Neural cell (in vitro differentiated cells): ENCODE results near the gene ST8SIA6. TPM values are rescaled to one million over a fixed set of nuclear protein-coding genes. Genes with fewer than 3 reads are reported as not detected.

Source experiments
- H2AFZ ChIP-seq: fragments of 200-600, 300-800 bp; sonication (generic), shearing (Covaris generic); 2 replicates; pipeline ENCODE4 v1.6.0; 2014; ENCODE audit warnings: low read depth, mild to moderate bottlenecking, antibody characterized with exemption, low read length, moderate library complexity
- H3F3A ChIP-seq: fragments of 200-600 bp; shearing (Covaris generic); 2 replicates; pipeline ENCODE4 v1.6.1; 2016; ENCODE audit warnings: mild to moderate bottlenecking, moderate library complexity, mixed read lengths, antibody characterized with exemption, low read length; ENCODE audit not compliant: insufficient read depth, poor library complexity, severe bottlenecking
- H3K27ac ChIP-seq: fragments of 200-600, 300-800 bp; sonication (generic), shearing (Covaris generic); 2 replicates; pipeline ENCODE4 v1.5.1; 2014; ENCODE audit warnings: mild to moderate bottlenecking, low read length, moderate library complexity
- H3K27me3 ChIP-seq: fragments of 300-800, 200-600 bp; sonication (generic), shearing (Covaris generic); 2 replicates; pipeline ENCODE4 v1.6.0; 2014; ENCODE audit warnings: mild to moderate bottlenecking, low read depth, low read length, moderate library complexity; ENCODE audit not compliant: insufficient read depth
- H3K36me3 ChIP-seq: fragments of 300-800, 200-600 bp; sonication (generic), shearing (Covaris generic); 2 replicates; pipeline ENCODE4 v1.5.1; 2014; ENCODE audit warnings: mild to moderate bottlenecking, antibody characterized with exemption, low read length, moderate library complexity; ENCODE audit not compliant: insufficient read depth
- H3K4me2 ChIP-seq: fragments of 300-800, 200-600 bp; sonication (generic), shearing (Covaris generic); 2 replicates; pipeline ENCODE4 v1.6.0; 2014; ENCODE audit warnings: mild to moderate bottlenecking, low read length
- H3K4me3 ChIP-seq: fragments of 300-800, 200-600 bp; sonication (generic), shearing (Covaris generic); 2 replicates; pipeline ENCODE4 v1.5.1; 2014; ENCODE audit warnings: mild to moderate bottlenecking, low read length, moderate library complexity
- H3K79me2 ChIP-seq: fragments of 200-600 bp; shearing (Covaris generic); replicated peaks from 2 replicates; pipeline ENCODE4 v1.6.0; 2014; ENCODE audit warnings: mild to moderate bottlenecking, low read length, moderate library complexity; ENCODE audit not compliant: insufficient read depth
- H3K9ac ChIP-seq: fragments of 300-800, 200-600 bp; sonication (generic), shearing (Covaris generic); 2 replicates; pipeline ENCODE4 v1.6.1; 2016; ENCODE audit warnings: mild to moderate bottlenecking, low read length, mixed read lengths
- H3K9me2 ChIP-seq: fragments of 200-600 bp; shearing (Covaris generic); 2 replicates; pipeline ENCODE4 v1.6.1; 2016; ENCODE audit warnings: mild to moderate bottlenecking, low read length, mixed read lengths; ENCODE audit not compliant: insufficient read depth
- H3K9me3 ChIP-seq: fragments of 200-600, 300-800 bp; sonication (generic), shearing (Covaris generic); 2 replicates; pipeline ENCODE4 v1.6.1; 2016; ENCODE audit warnings: mild to moderate bottlenecking, mixed run types, low read length, moderate library complexity, mixed read lengths
- H4K20me1 ChIP-seq: fragments of 200-600 bp; shearing (Covaris generic); 2 replicates; pipeline ENCODE4 v1.6.1; 2016; ENCODE audit warnings: mild to moderate bottlenecking, mixed run types; ENCODE audit not compliant: insufficient read depth
- EP300 ChIP-seq: fragments of 450-650 bp; conservative IDR thresholded peaks from 2 replicates; pipeline ENCODE4 v1.6.1; 2014; ENCODE audit warnings: antibody characterized with exemption, mild to moderate bottlenecking, moderate library complexity; ENCODE audit not compliant: poor library complexity, severe bottlenecking
- EZH2 ChIP-seq: fragments of 200-600, 300-800 bp; shearing (Covaris generic), sonication (generic); IDR thresholded peaks from 2 replicates; pipeline ENCODE4 v1.6.1; 2014; ENCODE audit warnings: antibody characterized with exemption, low read length, borderline replicate concordance, mild to moderate bottlenecking; ENCODE audit not compliant: insufficient read depth, poor library complexity, severe bottlenecking
- MXI1 ChIP-seq: fragments of 450-650 bp; conservative IDR thresholded peaks from 2 replicates; pipeline ENCODE4 v1.6.1; 2014; ENCODE audit warnings: antibody characterized with exemption, mild to moderate bottlenecking; ENCODE audit not compliant: poor library complexity, severe bottlenecking
- POLR2AphosphoS5 ChIP-seq: IDR thresholded peaks from 2 replicates; pipeline ENCODE4 v1.6.1; 2012
- RAD21 ChIP-seq: fragments of 450-650 bp; conservative IDR thresholded peaks from 2 replicates; pipeline ENCODE4 v1.6.1; 2014; ENCODE audit warnings: antibody characterized with exemption, mild to moderate bottlenecking, moderate library complexity
- SMC3 ChIP-seq: fragments of 450-650 bp; conservative IDR thresholded peaks from 2 replicates; pipeline ENCODE4 v1.6.1; 2014; ENCODE audit warnings: antibody characterized with exemption, mild to moderate bottlenecking, moderate library complexity; ENCODE audit not compliant: poor library complexity
- TAF1 ChIP-seq: IDR thresholded peaks from 2 replicates; pipeline ENCODE4 v1.6.1; 2012; ENCODE audit warnings: low read depth
- polyA plus RNA-seq: library from polyadenylated mRNA; depleted of rRNA; stranded (reverse); fragments of >200 nt; gene quantifications from 2 replicates; pipeline ENCODE4 v1.2.3, GENCODE V29; 2014
- TF ChIP-seq, protein P1 (sequence below): IDR thresholded peaks from 2 replicates; pipeline ENCODE4 v1.6.1; 2012; ENCODE audit warnings: borderline replicate concordance
- TF ChIP-seq, protein P2 (sequence below): fragments of 450-650 bp; IDR thresholded peaks from 2 replicates; pipeline ENCODE4 v1.5.1; 2014; ENCODE audit warnings: antibody characterized with exemption, mild to moderate bottlenecking, moderate library complexity; ENCODE audit not compliant: poor library complexity, severe bottlenecking

ST8SIA6 gene
- polyA plus RNA-seq, 1 donor from 2014 or later, result 0.41 TPM

DNA sequence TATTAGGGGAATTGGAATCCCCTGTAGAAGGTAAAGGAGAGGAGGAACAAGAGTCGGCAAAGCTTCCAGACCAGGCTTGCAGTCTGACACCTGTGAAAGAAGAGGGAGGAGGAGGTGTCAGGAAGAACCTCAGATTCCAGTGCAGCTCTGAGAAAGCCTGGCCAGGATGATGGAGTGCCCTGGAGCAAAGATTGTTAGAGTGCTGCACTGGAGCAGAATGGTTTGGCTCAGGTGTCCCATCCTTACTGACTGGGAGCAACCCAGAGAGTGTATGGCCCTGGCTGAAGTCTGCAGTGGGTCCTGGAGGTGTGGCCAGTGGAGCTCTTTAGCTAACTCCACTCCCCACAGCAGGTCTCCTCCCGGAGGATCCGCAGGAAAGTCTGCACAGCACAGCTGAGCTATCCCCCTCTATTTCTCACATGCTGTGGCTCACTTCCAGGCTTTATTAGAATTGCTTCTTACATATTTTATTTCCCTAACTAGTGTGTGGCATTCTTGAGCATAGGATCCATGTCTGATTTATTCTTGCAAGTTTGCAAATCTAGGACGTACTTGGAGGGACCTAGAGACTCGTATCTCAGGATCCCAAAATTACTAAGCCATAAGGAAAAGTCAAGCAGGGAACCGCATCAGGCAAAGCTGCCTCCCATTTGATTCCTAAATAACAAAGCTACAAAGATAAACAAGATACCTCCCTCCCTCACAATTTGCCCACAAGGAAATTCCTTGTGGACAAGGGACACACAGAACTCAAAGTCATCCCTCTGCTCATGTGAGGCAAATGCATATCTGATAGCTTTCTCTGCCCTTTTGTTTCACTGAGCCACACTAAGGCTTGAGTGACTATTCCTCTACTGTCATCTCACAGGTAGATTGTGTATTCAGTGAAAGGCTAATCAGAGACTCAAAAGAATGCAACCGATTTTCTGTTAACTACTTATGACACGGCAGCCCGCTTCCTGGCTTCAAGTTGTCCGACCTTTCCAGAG is 167.5 kb downstream of the ST8SIA6 start:
- no peaks in the 10 kb centered on the region for H4K20me1 ChIP-seq
- no peaks in the 10 kb centered on the region for H3K27me3 ChIP-seq
- H3F3A ChIP-seq, result no peaks in the 10 kb centered on the region
- H3K4me3 ChIP-seq, result no peak overlapping the region
- TF ChIP-seq TAF1, result no peak
- no peak for TF ChIP-seq RAD21
- TF ChIP-seq, protein P1, sequence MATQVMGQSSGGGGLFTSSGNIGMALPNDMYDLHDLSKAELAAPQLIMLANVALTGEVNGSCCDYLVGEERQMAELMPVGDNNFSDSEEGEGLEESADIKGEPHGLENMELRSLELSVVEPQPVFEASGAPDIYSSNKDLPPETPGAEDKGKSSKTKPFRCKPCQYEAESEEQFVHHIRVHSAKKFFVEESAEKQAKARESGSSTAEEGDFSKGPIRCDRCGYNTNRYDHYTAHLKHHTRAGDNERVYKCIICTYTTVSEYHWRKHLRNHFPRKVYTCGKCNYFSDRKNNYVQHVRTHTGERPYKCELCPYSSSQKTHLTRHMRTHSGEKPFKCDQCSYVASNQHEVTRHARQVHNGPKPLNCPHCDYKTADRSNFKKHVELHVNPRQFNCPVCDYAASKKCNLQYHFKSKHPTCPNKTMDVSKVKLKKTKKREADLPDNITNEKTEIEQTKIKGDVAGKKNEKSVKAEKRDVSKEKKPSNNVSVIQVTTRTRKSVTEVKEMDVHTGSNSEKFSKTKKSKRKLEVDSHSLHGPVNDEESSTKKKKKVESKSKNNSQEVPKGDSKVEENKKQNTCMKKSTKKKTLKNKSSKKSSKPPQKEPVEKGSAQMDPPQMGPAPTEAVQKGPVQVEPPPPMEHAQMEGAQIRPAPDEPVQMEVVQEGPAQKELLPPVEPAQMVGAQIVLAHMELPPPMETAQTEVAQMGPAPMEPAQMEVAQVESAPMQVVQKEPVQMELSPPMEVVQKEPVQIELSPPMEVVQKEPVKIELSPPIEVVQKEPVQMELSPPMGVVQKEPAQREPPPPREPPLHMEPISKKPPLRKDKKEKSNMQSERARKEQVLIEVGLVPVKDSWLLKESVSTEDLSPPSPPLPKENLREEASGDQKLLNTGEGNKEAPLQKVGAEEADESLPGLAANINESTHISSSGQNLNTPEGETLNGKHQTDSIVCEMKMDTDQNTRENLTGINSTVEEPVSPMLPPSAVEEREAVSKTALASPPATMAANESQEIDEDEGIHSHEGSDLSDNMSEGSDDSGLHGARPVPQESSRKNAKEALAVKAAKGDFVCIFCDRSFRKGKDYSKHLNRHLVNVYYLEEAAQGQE, result no peak
- TF ChIP-seq EZH2, result no peak
- TF ChIP-seq POLR2AphosphoS5, result no peak
- no peak for TF ChIP-seq MXI1
- TF ChIP-seq EP300, result no peak
- TF ChIP-seq, protein P2, sequence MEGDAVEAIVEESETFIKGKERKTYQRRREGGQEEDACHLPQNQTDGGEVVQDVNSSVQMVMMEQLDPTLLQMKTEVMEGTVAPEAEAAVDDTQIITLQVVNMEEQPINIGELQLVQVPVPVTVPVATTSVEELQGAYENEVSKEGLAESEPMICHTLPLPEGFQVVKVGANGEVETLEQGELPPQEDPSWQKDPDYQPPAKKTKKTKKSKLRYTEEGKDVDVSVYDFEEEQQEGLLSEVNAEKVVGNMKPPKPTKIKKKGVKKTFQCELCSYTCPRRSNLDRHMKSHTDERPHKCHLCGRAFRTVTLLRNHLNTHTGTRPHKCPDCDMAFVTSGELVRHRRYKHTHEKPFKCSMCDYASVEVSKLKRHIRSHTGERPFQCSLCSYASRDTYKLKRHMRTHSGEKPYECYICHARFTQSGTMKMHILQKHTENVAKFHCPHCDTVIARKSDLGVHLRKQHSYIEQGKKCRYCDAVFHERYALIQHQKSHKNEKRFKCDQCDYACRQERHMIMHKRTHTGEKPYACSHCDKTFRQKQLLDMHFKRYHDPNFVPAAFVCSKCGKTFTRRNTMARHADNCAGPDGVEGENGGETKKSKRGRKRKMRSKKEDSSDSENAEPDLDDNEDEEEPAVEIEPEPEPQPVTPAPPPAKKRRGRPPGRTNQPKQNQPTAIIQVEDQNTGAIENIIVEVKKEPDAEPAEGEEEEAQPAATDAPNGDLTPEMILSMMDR, result no peak
- no peak for TF ChIP-seq SMC3
- no peaks in the 10 kb centered on the region for H3K9me2 ChIP-seq
- H3K4me2 ChIP-seq, result no peak overlapping the region
- H3K9me3 ChIP-seq, result peaks cover 8% of the 10 kb centered on the region
- no peak overlapping the region for H2AFZ ChIP-seq
- no peak overlapping the region for H3K27ac ChIP-seq
- no peaks in the 10 kb centered on the region for H3K36me3 ChIP-seq
- H3K9ac ChIP-seq, result no peak overlapping the region
- H3K79me2 ChIP-seq, result no peaks in the 10 kb centered on the region

DNA sequence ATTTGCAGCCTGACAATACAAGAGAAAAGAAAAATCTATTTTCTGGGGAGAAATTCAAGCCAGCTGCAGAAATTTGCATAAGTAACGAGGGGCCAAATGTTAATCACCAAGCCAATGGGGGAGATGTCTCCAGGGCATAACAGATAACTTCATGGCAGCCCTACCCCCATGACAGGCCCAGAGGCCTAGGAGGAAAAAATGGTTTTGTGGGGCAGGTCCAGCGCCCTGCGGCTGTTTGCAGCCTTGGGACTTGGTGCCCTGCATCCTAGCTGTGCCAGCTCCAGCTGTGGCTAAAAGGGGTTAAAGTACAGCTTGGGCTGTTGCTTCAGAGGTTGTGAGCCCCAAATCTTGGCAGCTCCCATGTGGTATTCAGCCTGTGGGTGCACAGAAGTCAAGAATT is 172.1 kb downstream of the ST8SIA6 start:
- H3K36me3 ChIP-seq, result no peaks in the 10 kb centered on the region
- TF ChIP-seq POLR2AphosphoS5, result no peak
- no peak for TF ChIP-seq EP300
- TF ChIP-seq RAD21, result no peak
- TF ChIP-seq, protein P1, result no peak
- TF ChIP-seq, protein P2, result no peak
- TF ChIP-seq TAF1, result no peak
- TF ChIP-seq EZH2, result no peak
- TF ChIP-seq SMC3, result no peak
- TF ChIP-seq MXI1, result no peak

More for the DNA sequence above, 172.1 kb downstream of the ST8SIA6 start:
- H3K9me3 ChIP-seq, result peaks cover 8% of the 10 kb centered on the region
- H3K9ac ChIP-seq, result no peak overlapping the region
- H3K9me2 ChIP-seq, result no peaks in the 10 kb centered on the region
- H3K79me2 ChIP-seq, result no peaks in the 10 kb centered on the region
- no peaks in the 10 kb centered on the region for H4K20me1 ChIP-seq
- H3K4me3 ChIP-seq, result no peak overlapping the region
- H3F3A ChIP-seq, result no peaks in the 10 kb centered on the region
- H3K27me3 ChIP-seq, result no peaks in the 10 kb centered on the region
- H2AFZ ChIP-seq, result no peak overlapping the region
- no peak overlapping the region for H3K27ac ChIP-seq
- H3K4me2 ChIP-seq, result no peak overlapping the region
